GM19193 (cell line): Measurements from ENCODE around the gene CHST11.

Source experiments
- POLR2A ChIP-seq: IDR thresholded peaks from 4 replicates; pipeline ENCODE4 v1.6.1; 2011; ENCODE audit not compliant: insufficient read depth, insufficient read length; ENCODE audit errors: extremely low read depth

Gene CHST11

GRCh38 chr12:104756901-104757300 is 300.2 kb downstream of the CHST11 start:
- TF ChIP-seq POLR2A: no peak

- no peak for TF ChIP-seq POLR2A
These were observed 302.0 kb downstream of the CHST11 start for GRCh38 chr12:104758771-104759170.

GRCh38 chr12:104761091-104761490 is 304.3 kb downstream of the CHST11 start:
- no peak for TF ChIP-seq POLR2A

- TF ChIP-seq POLR2A: no peak
These were observed 304.9 kb downstream of the CHST11 start for GRCh38 chr12:104761611-104762010.

- no peak for TF ChIP-seq POLR2A
These were observed 306.5 kb downstream of the CHST11 start for GRCh38 chr12:104763168-104763805.

- no peak for TF ChIP-seq POLR2A
These were observed 307.7 kb downstream of the CHST11 start for GRCh38 chr12:104764225-104765091.

- TF ChIP-seq POLR2A: no peak
These were observed 310.5 kb downstream of the CHST11 start for GRCh38 chr12:104767261-104767660.

GRCh38 chr12:104768033-104768432 is 311.3 kb downstream of the CHST11 start:
- TF ChIP-seq POLR2A: no peak

- no peak for TF ChIP-seq POLR2A
These were observed 312.4 kb downstream of the CHST11 start for GRCh38 chr12:104769144-104769561.

GRCh38 chr12:104772336-104772735 is 315.6 kb downstream of the CHST11 start:
- no peak for TF ChIP-seq POLR2A

GRCh38 chr12:104775731-104776231 is 319.0 kb downstream of the CHST11 start:
- TF ChIP-seq POLR2A: no peak

GRCh38 chr12:104779134-104779533 is 322.4 kb downstream of the CHST11 start:
- no peak for TF ChIP-seq POLR2A

GRCh38 chr12:104782296-104782695 is 325.5 kb downstream of the CHST11 start:
- no peak for TF ChIP-seq POLR2A

- TF ChIP-seq POLR2A: no peak
These were observed 327.8 kb downstream of the CHST11 start for GRCh38 chr12:104784592-104784991.

- no peak for TF ChIP-seq POLR2A
These were observed 329.1 kb downstream of the CHST11 start for GRCh38 chr12:104785886-104786285.

- no peak for TF ChIP-seq POLR2A
These were observed 329.6 kb downstream of the CHST11 start for GRCh38 chr12:104786352-104786751.
